Measurements from ENCODE around the gene SLC25A13.

Gene SLC25A13

DNA sequence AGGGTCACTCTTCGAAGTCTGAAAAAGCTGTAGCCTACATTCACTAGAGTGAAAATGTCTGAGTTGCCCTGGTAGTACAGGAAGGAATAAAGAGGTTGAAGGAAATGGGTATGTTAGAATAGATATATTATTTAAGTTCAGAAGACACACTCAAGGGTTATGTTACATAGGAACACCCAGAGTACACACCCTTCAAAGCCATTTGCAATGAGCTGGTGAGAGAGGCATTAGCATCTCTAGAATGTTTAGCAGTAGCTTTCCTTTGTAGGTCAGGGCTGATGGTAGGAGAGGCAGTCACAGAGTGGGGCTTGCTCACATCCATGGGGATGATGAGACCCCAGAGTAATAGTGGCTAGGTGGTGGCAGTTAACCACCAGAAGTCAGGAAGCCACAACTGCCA is 221.2 kb downstream of the SLC25A13 start:
- no peak for DNase-seq (ENCODE audit: low spot score)
- FAIRE-seq: no peak

- DNase-seq (ENCODE audit: low spot score) (no peak), FAIRE-seq (no peak)
Observed at GRCh38 chr7:96097835-96098234, 224.1 kb downstream of the SLC25A13 start.

GRCh38 chr7:96093435-96093834 is 228.5 kb downstream of the SLC25A13 start:
- DNase-seq (ENCODE audit: low spot score) (peak; percentile 72), FAIRE-seq (peak; percentile 88)

DNA sequence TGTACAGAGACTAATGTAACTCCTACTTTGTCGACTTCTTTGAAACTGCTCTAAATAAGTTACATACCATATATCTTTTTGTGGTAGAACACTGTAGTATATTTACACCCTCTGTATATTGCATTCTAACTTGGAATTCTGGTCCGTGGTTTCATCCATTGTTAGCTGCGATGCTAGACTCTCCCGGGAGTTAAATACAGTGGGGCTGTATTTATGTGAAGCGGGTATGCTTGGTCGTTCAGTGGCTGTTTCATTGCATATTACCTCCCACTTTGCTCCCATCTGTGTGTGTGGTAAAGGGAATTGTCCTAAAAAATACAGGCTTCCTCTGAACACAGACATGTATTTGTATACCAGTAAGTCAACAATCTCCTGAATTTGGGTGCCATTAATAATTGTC is 231.1 kb downstream of the SLC25A13 start:
- no peak for DNase-seq (ENCODE audit: low spot score)
- FAIRE-seq: no peak

DNA sequence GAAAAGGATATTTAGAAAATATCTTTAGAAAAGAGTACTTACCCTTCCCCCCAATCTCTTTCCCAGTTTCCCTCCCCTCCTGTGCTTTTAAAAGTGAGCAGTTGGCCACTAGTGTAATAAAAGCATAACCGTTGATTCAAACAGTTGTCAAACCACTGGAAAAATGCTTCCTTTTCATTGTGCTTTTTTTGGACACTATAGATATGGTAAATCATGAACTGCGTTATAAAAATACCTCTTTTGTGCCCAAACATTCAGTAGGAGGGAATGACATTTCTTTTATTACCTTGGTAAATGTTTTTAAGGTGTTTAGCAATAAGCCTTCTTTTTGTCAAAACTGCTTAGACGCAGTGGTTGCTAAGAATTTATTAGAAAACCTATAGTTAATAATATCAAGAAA is 232.4 kb downstream of the SLC25A13 start:
- DNase-seq (ENCODE audit: low spot score): no peak

DNA sequence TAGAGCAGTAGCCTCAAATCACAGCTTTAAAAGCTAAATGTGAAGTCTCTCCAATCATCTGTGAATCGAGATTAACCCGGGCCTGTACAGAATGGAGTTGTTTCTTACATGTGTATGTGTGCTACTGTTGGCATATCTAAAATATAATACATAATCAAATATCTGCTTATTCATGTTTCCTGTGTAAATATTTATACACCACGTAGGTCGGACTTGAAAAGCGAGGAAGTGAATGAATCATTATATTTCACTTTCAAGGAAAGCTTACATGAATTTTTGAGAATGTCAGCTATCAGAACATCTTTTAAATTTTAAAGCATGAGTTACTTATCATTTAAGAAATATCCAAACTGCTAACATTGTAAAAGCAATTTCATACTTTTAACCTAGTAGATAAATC is 233.3 kb downstream of the SLC25A13 start:
- DNase-seq (ENCODE audit: low spot score) (no peak), FAIRE-seq (no peak)

More for the DNA sequence above, 232.4 kb downstream of the SLC25A13 start:
- no peak for FAIRE-seq

DNA sequence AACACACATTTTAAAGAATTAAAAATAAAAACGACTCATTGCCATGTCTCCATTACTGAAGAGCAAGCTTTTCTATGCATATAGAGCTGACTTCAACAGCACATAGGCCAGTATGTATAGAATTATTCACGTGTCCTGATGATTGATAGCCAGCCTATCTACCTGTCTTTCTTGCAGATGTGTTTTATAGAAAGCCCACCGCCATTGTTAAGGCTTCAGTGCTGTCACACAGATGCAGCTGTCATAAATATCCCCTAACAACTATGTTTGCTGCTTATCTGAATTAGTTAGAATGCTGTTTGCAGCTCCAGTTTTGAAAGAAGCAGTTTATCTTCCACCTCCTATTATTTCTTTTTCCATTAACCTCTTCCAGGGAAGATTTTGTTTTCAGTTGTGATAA is 235.9 kb downstream of the SLC25A13 start:
- DNase-seq (ENCODE audit: low spot score) (no peak), FAIRE-seq (no peak)

DNA sequence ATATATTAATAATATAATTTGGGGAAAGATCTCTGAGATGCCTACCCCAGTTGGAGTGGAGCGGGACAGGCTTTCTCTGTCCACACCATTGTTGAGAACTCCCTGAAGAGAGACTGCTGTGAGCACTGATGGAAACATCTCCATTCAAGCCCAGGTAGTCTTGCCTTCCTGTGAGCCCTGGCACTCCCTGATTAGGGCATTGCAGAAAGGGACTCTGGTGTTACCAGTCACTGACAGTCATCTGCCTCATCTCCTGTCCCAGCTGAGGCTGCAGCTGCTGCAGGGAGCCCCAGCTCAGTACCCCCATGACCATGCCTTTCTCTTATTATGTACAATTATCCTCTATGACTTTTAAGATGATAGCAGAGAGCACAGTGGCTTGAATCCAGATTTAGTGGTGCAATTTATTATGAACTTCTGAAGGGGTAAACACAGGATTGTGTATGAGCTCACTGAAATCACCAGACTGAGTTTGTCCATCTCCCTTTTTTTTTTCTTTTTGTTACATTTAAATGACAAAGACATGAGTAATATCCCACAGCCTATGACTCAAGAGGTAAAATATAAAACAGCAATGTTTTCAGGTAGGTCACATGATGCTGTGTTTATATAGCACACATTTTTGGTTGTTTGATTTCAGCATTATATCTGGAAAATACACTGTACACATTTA is 236.9 kb downstream of the SLC25A13 start:
- FAIRE-seq (peak; percentile 92), DNase-seq (ENCODE audit: low spot score) (peak; percentile 72)

GRCh38 chr7:96080027-96080426 is 241.9 kb downstream of the SLC25A13 start:
- FAIRE-seq: no peak
- DNase-seq (ENCODE audit: low spot score): no peak

- no peak for FAIRE-seq
Observed at GRCh38 chr7:96076350-96076707, 245.6 kb downstream of the SLC25A13 start.

DNA sequence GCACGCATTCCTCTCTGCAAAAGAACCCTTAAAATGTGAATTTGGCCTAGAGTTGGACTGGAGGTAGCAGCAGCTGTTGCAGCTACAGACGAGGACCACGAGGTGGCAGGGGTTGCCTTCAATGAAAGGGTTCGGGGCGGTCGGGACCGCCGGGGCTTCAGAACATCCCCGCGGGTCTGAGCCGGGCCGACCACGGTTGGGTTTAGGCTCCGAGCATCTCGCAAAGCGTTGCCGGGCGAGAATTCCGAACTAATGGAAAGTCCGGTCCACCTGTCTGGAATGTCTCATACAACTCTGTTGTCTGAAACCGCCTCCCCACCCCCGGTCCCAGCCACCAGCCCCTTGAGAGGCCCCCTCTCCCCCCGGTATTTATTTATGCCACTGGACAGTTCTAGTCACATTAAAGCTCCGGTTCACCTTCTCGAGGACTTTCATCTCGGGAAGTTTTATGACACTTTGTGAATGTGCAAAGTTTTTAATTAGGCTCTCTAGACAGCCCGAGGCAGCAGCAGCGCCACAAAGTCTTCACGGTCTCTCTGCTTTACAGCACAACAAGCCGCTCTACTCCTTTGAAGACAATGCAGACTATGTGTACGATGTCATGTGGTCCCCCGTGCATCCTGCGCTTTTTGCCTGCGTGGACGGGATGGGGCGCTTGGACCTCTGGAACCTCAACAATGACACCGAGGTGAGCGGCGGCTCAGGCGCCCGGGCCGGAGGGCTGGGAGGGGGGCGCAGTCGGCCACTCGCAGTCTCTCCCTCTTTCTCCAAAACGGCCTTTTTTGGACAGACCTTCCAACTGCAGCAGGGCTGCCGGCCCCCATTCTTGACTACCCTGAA is 246.2 kb downstream of the SLC25A13 start:
- no peak for FAIRE-seq

More at GRCh38 chr7:96076350-96076707, 245.6 kb downstream of the SLC25A13 start:
- no peak for DNase-seq (ENCODE audit: low spot score)

GRCh38 chr7:96074871-96075270 is 247.0 kb downstream of the SLC25A13 start:
- FAIRE-seq: no peak
- no peak for DNase-seq (ENCODE audit: low spot score)

More for the DNA sequence above, 246.2 kb downstream of the SLC25A13 start:
- peak; percentile 49 for DNase-seq (ENCODE audit: low spot score)

Data from RCC 7860 (cell line).